COR-L47 (cell line): ENCODE results near the gene ZNF658.
"Not testable (repeated sequence)": the region's sequence is repeated elsewhere in the genome, so short reads cannot be mapped to it uniquely, and the experiment has no call there.

Source experiments
- DNase-seq: peaks from one replicate; lab custom pipeline; 2025; lab: John Stamatoyannopoulos, UW

Gene ZNF658

GRCh38 chr9:66900490-66901131, at the start of gene ZNF658:
Gene ZNF658 (plus strand): TSS chr9:66900725. CDS start chr9:66903562, 2,837 bp downstream.
- not testable (repeated sequence) for DNase-seq

GRCh38 chr9:66861732-66862131, 38.8 kb upstream of the ZNF658 start:
- not testable (repeated sequence) for DNase-seq

GRCh38 chr9:66868660-66869059, 31.9 kb upstream of the ZNF658 start:
- DNase-seq: not testable (repeated sequence)

GRCh38 chr9:66880605-66881004, 19.9 kb upstream of the ZNF658 start:
- DNase-seq: not testable (repeated sequence)

GRCh38 chr9:66881847-66882246, 18.7 kb upstream of the ZNF658 start:
- not testable (repeated sequence) for DNase-seq

GRCh38 chr9:66890334-66890733, 10.2 kb upstream of the ZNF658 start:
- not testable (repeated sequence) for DNase-seq

GRCh38 chr9:66901141-66901540, 616 bp downstream of the ZNF658 start:
- DNase-seq: not testable (repeated sequence)

GRCh38 chr9:66909560-66909959, 9.0 kb downstream of the ZNF658 start:
- DNase-seq: not testable (repeated sequence)

GRCh38 chr9:66920072-66920471, 19.5 kb downstream of the ZNF658 start:
- DNase-seq: not testable (repeated sequence)

- DNase-seq: not testable (repeated sequence)
Observed at GRCh38 chr9:66936194-66936870, 35.8 kb downstream of the ZNF658 start.

GRCh38 chr9:66937662-66938061, 37.1 kb downstream of the ZNF658 start:
- DNase-seq: not testable (repeated sequence)

- DNase-seq: not testable (repeated sequence)
Observed at GRCh38 chr9:66938322-66938721, 37.8 kb downstream of the ZNF658 start.

GRCh38 chr9:66939878-66940830, 39.6 kb downstream of the ZNF658 start:
- DNase-seq: not testable (repeated sequence)

- not testable (repeated sequence) for DNase-seq
Observed at GRCh38 chr9:66942400-66943155, 42.1 kb downstream of the ZNF658 start.

GRCh38 chr9:66952576-66952975, 52.1 kb downstream of the ZNF658 start:
- not testable (repeated sequence) for DNase-seq
